HCT116 (cell line): ENCODE measurements around the gene CTTNBP2NL. TPM values are rescaled to one million over a fixed set of nuclear protein-coding genes. Genes with fewer than 3 reads are reported as not detected.

Source experiments
- ATAC-seq: fragments of 200-7000 bp; cut with Tn5 transposase; 2 replicates; pipeline ENCODE4 v1.9.1; 2020; ENCODE audit warnings: mild to moderate bottlenecking, moderate library complexity
- BruUV-seq: library from RNA; stranded (reverse); fragments of 400-500 nt; replicated peaks from 2 replicates; lab custom pipeline; 2021; lab: Mats Ljungman, UMichigan
- CTCF ChIA-PET: fragments of 300-600 bp; sonication (Branson Sonifier 250); formaldehyde crosslinking; loops from one replicate; lab custom pipeline; 2021; ENCODE audit warnings: antibody characterized with exemption; lab: Charles Lee
- POLR2A ChIA-PET: fragments of 300-600, 350-600 bp; sonication (Branson Sonifier 250); formaldehyde crosslinking; loops from one replicate; lab custom pipeline; 2021; ENCODE audit warnings: antibody characterized with exemption; lab: Charles Lee
- RAD21 ChIA-PET, 2 experiments: fragments of 300-600 bp; sonication (Branson Sonifier 250); formaldehyde crosslinking; loops; one replicate each; lab custom pipeline; 2023; ENCODE audit warnings: low total read pairs in 2 of 2; ENCODE audit not compliant: uncharacterized antibody in 2 of 2, unreplicated experiment in 2 of 2, low non-redundant PET in 1 of 2; lab: Charles Lee
- DNase-seq: peaks from one replicate; pipeline ENCODE4 v3.0.0-alpha.2; 2010; ENCODE audit warnings: low read depth, low spot score
- H2AFZ ChIP-seq: fragments of 200-600 bp; shearing (Covaris generic), sonication (generic); 2 replicates; pipeline ENCODE4 v1.6.1; 2017; ENCODE audit warnings: low read depth, mixed run types, mixed read lengths, antibody characterized with exemption, low read length; ENCODE audit not compliant: poor library complexity, severe bottlenecking
- H3K27ac ChIP-seq: 2 replicates; pipeline ENCODE4 v1.5.1; 2012; ENCODE audit warnings: low read depth, low read length
- H3K27me3 ChIP-seq: fragments of 200-600 bp; sonication (generic); 2 replicates; pipeline ENCODE4 v1.6.1; 2016; ENCODE audit warnings: mixed run types, low read length, mixed read lengths; ENCODE audit not compliant: insufficient read depth
- H3K36me3 ChIP-seq, 2 experiments: fragments of 200-500 bp in 1 of 2; fragments of 200-600 bp in 1 of 2; sonication (Bioruptor generic) in 1 of 2; sonication (generic) in 1 of 2; 2 replicates each; pipeline versions ENCODE4 v1.5.1 to v1.6.1; 2014 to 2016; ENCODE audit warnings: low read length in 2 of 2, inconsistent platforms in 1 of 2, mixed read lengths in 1 of 2, mixed run types in 1 of 2; ENCODE audit not compliant: insufficient read depth in 2 of 2, control insufficient read depth in 1 of 2
- H3K4me1 ChIP-seq, 2 experiments: fragments of 200-600 bp in 1 of 2; sonication (generic) in 1 of 2; 2 replicates each; pipeline versions ENCODE4 v1.5.1 to v1.6.1; 2012 to 2017; ENCODE audit warnings: low read length in 2 of 2, inconsistent platforms in 1 of 2, mild to moderate bottlenecking in 1 of 2, mixed read lengths in 1 of 2, mixed run types in 1 of 2, moderate library complexity in 1 of 2; ENCODE audit not compliant: insufficient read depth in 2 of 2, control insufficient read depth in 1 of 2
- H3K4me2 ChIP-seq: fragments of 200-600 bp; sonication (generic); 2 replicates; pipeline ENCODE4 v1.6.1; 2017; ENCODE audit warnings: mixed run types, low read length, mixed read lengths
- H3K4me3 ChIP-seq, 2 experiments: fragments of 200-600 bp in 1 of 2; sonication (generic) in 1 of 2; replicated peaks in 1 of 2; 2 replicates each; pipeline ENCODE4 v1.5.1; 2011 to 2016; ENCODE audit warnings: low read length in 2 of 2, control low read depth in 1 of 2, low read depth in 1 of 2, mild to moderate bottlenecking in 1 of 2, mixed read lengths in 1 of 2, mixed run types in 1 of 2
- H3K79me2 ChIP-seq: fragments of 200-600 bp; sonication (generic); 2 replicates; pipeline ENCODE4 v1.6.1; 2017; ENCODE audit warnings: mild to moderate bottlenecking, mixed run types, low read length, moderate library complexity, mixed read lengths; ENCODE audit not compliant: insufficient read depth
- H3K9ac ChIP-seq: fragments of 200-600 bp; sonication (generic); 2 replicates; pipeline ENCODE4 v1.6.1; 2016; ENCODE audit warnings: low read length, mixed read lengths
- H3K9me2 ChIP-seq: fragments of 200-600 bp; sonication (generic), shearing (Covaris generic); 2 replicates; pipeline ENCODE4 v1.6.1; 2017; ENCODE audit warnings: mixed run types, mild to moderate bottlenecking, moderate library complexity; ENCODE audit not compliant: insufficient read depth
- H3K9me3 ChIP-seq, 2 experiments: fragments of 200-500 bp in 1 of 2; fragments of 200-600 bp in 1 of 2; sonication (Bioruptor generic) in 1 of 2; sonication (generic) in 1 of 2; 2 replicates each; pipeline ENCODE4 v1.6.1; 2014 to 2017; ENCODE audit warnings: low read length in 2 of 2, mixed read lengths in 2 of 2, inconsistent platforms in 1 of 2, low read depth in 1 of 2, mild to moderate bottlenecking in 1 of 2, mixed run types in 1 of 2, moderate library complexity in 1 of 2; ENCODE audit not compliant: control insufficient read depth in 1 of 2, insufficient read depth in 1 of 2
- H4K20me1 ChIP-seq: fragments of 200-600 bp; sonication (generic), shearing (Covaris generic); 2 replicates; pipeline ENCODE4 v1.6.1; 2017; ENCODE audit warnings: mixed run types, mild to moderate bottlenecking, moderate library complexity; ENCODE audit not compliant: insufficient read depth
- ATF3 ChIP-seq: IDR thresholded peaks from 2 replicates; pipeline ENCODE4 v1.6.1; 2012
- CBX3 ChIP-seq: IDR thresholded peaks from 2 replicates; pipeline ENCODE4 v1.6.1; 2012; ENCODE audit warnings: low read depth
- CEBPB ChIP-seq: IDR thresholded peaks from 2 replicates; pipeline ENCODE4 v1.6.1; 2012; ENCODE audit warnings: low read depth
- CTCF ChIP-seq, 3 experiments: fragments of 200-600 bp in 1 of 3; sonication (generic) in 1 of 3; IDR thresholded peaks in 2 of 3; conservative IDR thresholded peaks in 1 of 3; 2 replicates each; pipeline ENCODE4 v1.5.1; 2012 to 2017; ENCODE audit warnings: low read depth in 2 of 3, low read length in 2 of 3, antibody characterized with exemption in 1 of 3, borderline replicate concordance in 1 of 3, control low read depth in 1 of 3, mild to moderate bottlenecking in 1 of 3, mixed read lengths in 1 of 3, mixed run types in 1 of 3, moderate library complexity in 1 of 3; ENCODE audit not compliant: insufficient read depth in 1 of 3
- EGR1 ChIP-seq: IDR thresholded peaks from 2 replicates; pipeline ENCODE4 v1.6.1; 2012; ENCODE audit warnings: low read depth
- ELF1 ChIP-seq: IDR thresholded peaks from 2 replicates; pipeline ENCODE4 v1.6.1; 2012; ENCODE audit warnings: low read depth, borderline replicate concordance
- EZH2 ChIP-seq: fragments of 200-600 bp; sonication (generic); IDR thresholded peaks from 2 replicates; pipeline ENCODE4 v1.6.1; 2017; ENCODE audit warnings: antibody characterized with exemption, mixed run types
- JUND ChIP-seq: IDR thresholded peaks from 2 replicates; pipeline ENCODE4 v1.6.1; 2012
- POLR2A ChIP-seq: IDR thresholded peaks from 2 replicates; pipeline ENCODE4 v1.7.0; 2011; ENCODE audit warnings: borderline replicate concordance; ENCODE audit not compliant: insufficient read depth, insufficient read length; ENCODE audit errors: extremely low read depth
- POLR2AphosphoS5 ChIP-seq: IDR thresholded peaks from 2 replicates; pipeline ENCODE4 v1.6.1; 2011; ENCODE audit warnings: mild to moderate bottlenecking, low read depth, low read length, moderate library complexity
- RAD21 ChIP-seq: IDR thresholded peaks from 2 replicates; pipeline ENCODE4 v1.6.1; 2012; ENCODE audit warnings: low read depth, mild to moderate bottlenecking
- SIN3A ChIP-seq: IDR thresholded peaks from 2 replicates; pipeline ENCODE4 v1.6.1; 2012; ENCODE audit warnings: low read depth
- SP1 ChIP-seq: IDR thresholded peaks from 2 replicates; pipeline ENCODE4 v1.6.1; 2012; ENCODE audit warnings: low read depth
- TCF7L2 ChIP-seq: IDR thresholded peaks from 2 replicates; pipeline ENCODE4 v1.7.0; 2011; ENCODE audit warnings: borderline replicate concordance, inconsistent platforms; ENCODE audit not compliant: insufficient read depth, insufficient read length; ENCODE audit errors: extremely low read depth
- YY1 ChIP-seq: IDR thresholded peaks from 2 replicates; pipeline ENCODE4 v1.6.1; 2011; ENCODE audit warnings: low read length, low read depth, moderate library complexity, mild to moderate bottlenecking; ENCODE audit not compliant: insufficient replicate concordance; ENCODE audit errors: extremely low read depth
- ZFX ChIP-seq: fragments of 450-650 bp; IDR thresholded peaks from 2 replicates; pipeline ENCODE4 v1.6.1; 2017
- ZNF274 ChIP-seq: fragments of 200-500 bp; sonication (Bioruptor generic); IDR thresholded peaks from 2 replicates; pipeline ENCODE4 v1.6.1; 2014; ENCODE audit warnings: mild to moderate bottlenecking, low read depth, low read length, inconsistent platforms
- intact Hi-C: fragments of 100-400 bp; cut with micrococcal nuclease; formaldehyde crosslinking; loops from 2 replicates; pipeline ENCODE4 v1.10.0; 2022
- total RNA-seq: library from RNA; stranded (reverse); gene quantifications from one replicate; pipeline ENCODE4 v1.2.1, GENCODE V29; 2021; ENCODE audit not compliant: unreplicated experiment
- TF ChIP-seq, protein P1 (sequence below): IDR thresholded peaks from 2 replicates; pipeline ENCODE4 v1.6.1; 2012; ENCODE audit warnings: low read depth
- TF ChIP-seq, protein P2 (sequence below): IDR thresholded peaks from 2 replicates; pipeline ENCODE4 v1.6.1; 2012
- TF ChIP-seq, protein P3 (sequence below): IDR thresholded peaks from 2 replicates; pipeline ENCODE4 v1.6.1; 2011; ENCODE audit warnings: mild to moderate bottlenecking, low read length, moderate library complexity; ENCODE audit not compliant: insufficient replicate concordance; ENCODE audit errors: extremely low read depth

The CTTNBP2NL gene
- total RNA-seq, 1 experiment from 2014 or later, result 18.0 TPM

DNA sequence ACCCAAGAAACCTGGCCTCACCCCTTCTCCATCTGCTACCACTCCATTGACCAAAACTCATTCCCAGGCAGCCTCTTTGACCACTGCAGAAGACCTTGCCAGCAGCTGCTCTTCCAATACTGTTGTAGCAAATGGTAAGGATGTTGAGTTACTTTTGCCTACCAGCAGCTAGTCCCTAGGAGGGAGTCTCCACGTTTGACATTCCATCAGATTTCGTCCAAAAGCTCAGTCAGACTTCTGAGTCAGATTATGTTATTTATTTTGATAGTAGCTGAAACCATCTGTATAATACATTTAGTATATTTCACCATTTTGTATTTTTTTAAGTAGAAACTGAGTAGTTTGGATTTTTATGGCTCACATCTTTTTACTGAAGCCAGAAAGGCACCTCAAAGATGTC is 61.2 kb downstream of the CTTNBP2NL start:
- no peak for DNase-seq
- TF ChIP-seq CEBPB (no peak), SIN3A (no peak), ZNF274 (no peak), CBX3 (no peak), CTCF (IDR thresholded peaks at IDR 0.05 in 2 of 3, conservative IDR thresholded peaks at IDR 0.05 in 1 of 3; ENCODE audit: borderline replicate concordance in 1 of 3, insufficient read depth in 1 of 3, low read depth in 2 of 3, low read length in 2 of 3) (no peak), ATF3 (no peak), JUND (no peak), YY1 (no peak), POLR2AphosphoS5 (no peak), SP1 (no peak), ZFX (no peak), EZH2 (no peak), RAD21 (no peak), EGR1 (no peak), ELF1 (no peak), TCF7L2 (no peak), POLR2A (no peak)
- TF ChIP-seq, protein P1, sequence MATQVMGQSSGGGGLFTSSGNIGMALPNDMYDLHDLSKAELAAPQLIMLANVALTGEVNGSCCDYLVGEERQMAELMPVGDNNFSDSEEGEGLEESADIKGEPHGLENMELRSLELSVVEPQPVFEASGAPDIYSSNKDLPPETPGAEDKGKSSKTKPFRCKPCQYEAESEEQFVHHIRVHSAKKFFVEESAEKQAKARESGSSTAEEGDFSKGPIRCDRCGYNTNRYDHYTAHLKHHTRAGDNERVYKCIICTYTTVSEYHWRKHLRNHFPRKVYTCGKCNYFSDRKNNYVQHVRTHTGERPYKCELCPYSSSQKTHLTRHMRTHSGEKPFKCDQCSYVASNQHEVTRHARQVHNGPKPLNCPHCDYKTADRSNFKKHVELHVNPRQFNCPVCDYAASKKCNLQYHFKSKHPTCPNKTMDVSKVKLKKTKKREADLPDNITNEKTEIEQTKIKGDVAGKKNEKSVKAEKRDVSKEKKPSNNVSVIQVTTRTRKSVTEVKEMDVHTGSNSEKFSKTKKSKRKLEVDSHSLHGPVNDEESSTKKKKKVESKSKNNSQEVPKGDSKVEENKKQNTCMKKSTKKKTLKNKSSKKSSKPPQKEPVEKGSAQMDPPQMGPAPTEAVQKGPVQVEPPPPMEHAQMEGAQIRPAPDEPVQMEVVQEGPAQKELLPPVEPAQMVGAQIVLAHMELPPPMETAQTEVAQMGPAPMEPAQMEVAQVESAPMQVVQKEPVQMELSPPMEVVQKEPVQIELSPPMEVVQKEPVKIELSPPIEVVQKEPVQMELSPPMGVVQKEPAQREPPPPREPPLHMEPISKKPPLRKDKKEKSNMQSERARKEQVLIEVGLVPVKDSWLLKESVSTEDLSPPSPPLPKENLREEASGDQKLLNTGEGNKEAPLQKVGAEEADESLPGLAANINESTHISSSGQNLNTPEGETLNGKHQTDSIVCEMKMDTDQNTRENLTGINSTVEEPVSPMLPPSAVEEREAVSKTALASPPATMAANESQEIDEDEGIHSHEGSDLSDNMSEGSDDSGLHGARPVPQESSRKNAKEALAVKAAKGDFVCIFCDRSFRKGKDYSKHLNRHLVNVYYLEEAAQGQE, result no peak
- TF ChIP-seq, protein P2, sequence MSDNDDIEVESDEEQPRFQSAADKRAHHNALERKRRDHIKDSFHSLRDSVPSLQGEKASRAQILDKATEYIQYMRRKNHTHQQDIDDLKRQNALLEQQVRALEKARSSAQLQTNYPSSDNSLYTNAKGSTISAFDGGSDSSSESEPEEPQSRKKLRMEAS, result no peak
- TF ChIP-seq, protein P3, sequence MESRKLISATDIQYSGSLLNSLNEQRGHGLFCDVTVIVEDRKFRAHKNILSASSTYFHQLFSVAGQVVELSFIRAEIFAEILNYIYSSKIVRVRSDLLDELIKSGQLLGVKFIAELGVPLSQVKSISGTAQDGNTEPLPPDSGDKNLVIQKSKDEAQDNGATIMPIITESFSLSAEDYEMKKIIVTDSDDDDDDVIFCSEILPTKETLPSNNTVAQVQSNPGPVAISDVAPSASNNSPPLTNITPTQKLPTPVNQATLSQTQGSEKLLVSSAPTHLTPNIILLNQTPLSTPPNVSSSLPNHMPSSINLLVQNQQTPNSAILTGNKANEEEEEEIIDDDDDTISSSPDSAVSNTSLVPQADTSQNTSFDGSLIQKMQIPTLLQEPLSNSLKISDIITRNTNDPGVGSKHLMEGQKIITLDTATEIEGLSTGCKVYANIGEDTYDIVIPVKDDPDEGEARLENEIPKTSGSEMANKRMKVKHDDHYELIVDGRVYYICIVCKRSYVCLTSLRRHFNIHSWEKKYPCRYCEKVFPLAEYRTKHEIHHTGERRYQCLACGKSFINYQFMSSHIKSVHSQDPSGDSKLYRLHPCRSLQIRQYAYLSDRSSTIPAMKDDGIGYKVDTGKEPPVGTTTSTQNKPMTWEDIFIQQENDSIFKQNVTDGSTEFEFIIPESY, result no peak
- ChIA-PET CTCF (no interaction called here), RAD21 (no interaction called here), POLR2A (no interaction called here)
- Histone ChIP-seq H3K9ac (no peak overlapping the region), H3K27me3 (no peaks in the 10 kb centered on the region), H3K9me3 (no peaks in the 10 kb centered on the region), H3K4me2 (no peak overlapping the region), H3K4me3 (no peak overlapping the region), H3K36me3 (peaks cover 0 to 11% of the 10 kb centered on the region in 2 experiments; a peak in 2 of 4 replicates), H3K79me2 (no peaks in the 10 kb centered on the region), H3K9me2 (no peaks in the 10 kb centered on the region), H3K27ac (no peak overlapping the region), H2AFZ (no peak overlapping the region), H4K20me1 (no peaks in the 10 kb centered on the region), H3K4me1 (no peaks in the 10 kb centered on the region)
- intact Hi-C loops, result no loop called here
- no TSS peak for BruUV-seq
- no peak for ATAC-seq
